GM13977 (cell line): ENCODE measurements around the gene DLL1.

Source experiments
- DNase-seq: peaks from one replicate; pipeline ENCODE4 v3.0.0; 2012; ENCODE audit warnings: low spot score
- CTCF ChIP-seq: IDR thresholded peaks from 2 replicates; pipeline ENCODE4 v1.5.1; 2012; ENCODE audit warnings: mild to moderate bottlenecking, control low read depth; ENCODE audit not compliant: insufficient read depth; ENCODE audit errors: extremely low read depth, missing control alignments
- in situ Hi-C: fragments of 300-500 bp; cut with MboI; formaldehyde crosslinking; loops from one replicate; pipeline ENCODE4 v1.12.0; 2022; ENCODE audit warnings: low sequenced_read_pairs, low pct_unique_long_range_greater_than_20kb, mixed read lengths, inconsistent platforms; ENCODE audit not compliant: unreplicated experiment

DLL1 gene

GRCh38 chr6:170305805-170306323, 15.0 kb upstream of the DLL1 start:
- no peak for DNase-seq
- in situ Hi-C loops: no loop called here
- TF ChIP-seq CTCF: no peak

DNA sequence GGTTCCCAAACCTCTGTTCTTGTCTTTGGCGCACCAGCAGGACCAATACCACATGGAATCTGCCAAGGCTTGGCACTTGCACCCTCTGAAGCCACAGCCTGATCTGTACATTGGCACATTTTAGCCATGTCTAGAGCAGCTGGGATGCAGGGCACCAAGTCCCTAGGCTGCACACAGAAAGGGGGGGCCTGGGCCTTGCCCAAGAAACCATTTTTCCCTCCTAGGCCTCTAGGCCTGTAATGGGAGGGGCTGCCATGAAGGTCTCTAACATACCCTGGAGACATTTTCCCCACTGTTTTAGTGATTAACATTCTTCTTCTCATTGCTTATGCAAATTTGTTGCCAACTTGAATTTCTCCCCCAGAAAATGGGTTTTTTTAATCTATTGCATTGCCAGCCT, 10.3 kb upstream of the DLL1 start:
- no peak for TF ChIP-seq CTCF
- in situ Hi-C loops: no loop called here
- DNase-seq: no peak

DNA sequence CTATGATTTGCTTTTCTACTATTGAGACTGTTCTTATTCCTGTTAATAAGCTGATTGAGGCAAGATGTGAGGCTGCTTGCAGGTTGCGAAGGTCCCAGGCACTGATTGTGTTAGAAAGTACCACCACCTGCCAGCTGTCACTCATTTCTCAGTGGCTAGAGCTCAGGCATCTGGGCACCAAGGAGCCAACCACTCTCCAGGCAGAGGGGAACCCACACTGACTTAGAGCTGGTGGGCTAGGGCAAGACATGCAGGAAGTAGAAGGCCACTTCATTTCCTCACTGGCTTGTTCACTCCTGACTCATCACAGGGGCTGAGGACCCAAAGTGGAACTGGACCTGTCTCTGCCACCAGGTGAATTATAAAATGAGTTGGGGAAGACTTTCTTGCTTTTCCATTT, 7.8 kb upstream of the DLL1 start:
- in situ Hi-C loops: no loop called here
- no peak for TF ChIP-seq CTCF
- DNase-seq: no peak

GRCh38 chr6:170297576-170298330, 6.9 kb upstream of the DLL1 start:
- in situ Hi-C loops: no loop called here
- no peak for DNase-seq
- TF ChIP-seq CTCF: no peak

- no peak for DNase-seq
- in situ Hi-C loops: no loop called here
- no peak for TF ChIP-seq CTCF
Observed at GRCh38 chr6:170296746-170297575, 6.1 kb upstream of the DLL1 start.

GRCh38 chr6:170296423-170296745, 5.5 kb upstream of the DLL1 start:
- in situ Hi-C loops: no loop called here
- no peak for TF ChIP-seq CTCF
- no peak for DNase-seq
